ENCODE measurements around the gene FICD. TPM values are rescaled to one million over a fixed set of nuclear protein-coding genes. Genes with fewer than 3 reads are reported as not detected.
"Not testable (repeated sequence)": the region's sequence is repeated elsewhere in the genome, so short reads cannot be mapped to it uniquely, and the experiment has no call there.

Gene FICD
- total and polyA plus RNA-seq, 2 donors from 2014 or later = 5.1 to 8.5 TPM

GRCh38 chr12:108548954-108549521, 34.0 kb downstream of the FICD start:
- Histone ChIP-seq H3K36me3 (ENCODE audit: control insufficient read depth in 2 of 3, insufficient read depth in 3 of 3, low read length in 3 of 3) (peaks cover 4 to 36% (median 23%) of the 10 kb centered on the region in 3 donors), H3K27me3 (ENCODE audit: control insufficient read depth, insufficient read depth, low read length) (no peaks in the 10 kb centered on the region), H3K4me1 (ENCODE audit: control insufficient read depth in 2 of 3, insufficient read depth in 2 of 3, low read depth in 1 of 3, low read length in 3 of 3) (no peaks in the 10 kb centered on the region), H3K27ac (ENCODE audit: low read depth in 2 of 2, low read length in 2 of 2) (no peak overlapping the region), H3K9me3 (ENCODE audit: control insufficient read depth in 2 of 3, insufficient read depth in 1 of 3, low read length in 3 of 3) (no peaks in the 10 kb centered on the region), H3K4me3 (ENCODE audit: low read length in 3 of 3) (no peak overlapping the region), H3K9ac (ENCODE audit: low read length in 3 of 3) (no peak overlapping the region)
- no peak for DNase-seq
- TF ChIP-seq CTCF (IDR thresholded peaks at IDR 0.05; ENCODE audit: borderline replicate concordance, extremely low read depth, insufficient read depth) = no peak
- intact Hi-C loops (cut with DNase I) = no loop called here
- FAIRE-seq = no peak

GRCh38 chr12:108551535-108551934, 36.5 kb downstream of the FICD start:
- no peak for DNase-seq

GRCh38 chr12:108553799-108554198, 38.7 kb downstream of the FICD start:
- H3K4me3 ChIP-seq (ENCODE audit: low read length in 3 of 3) = no peak overlapping the region
- no peak overlapping the region for H3K27ac ChIP-seq (ENCODE audit: low read depth in 2 of 2, low read length in 2 of 2)
- intact Hi-C loops (cut with DNase I) = no loop called here
- H3K36me3 ChIP-seq (ENCODE audit: control insufficient read depth in 2 of 3, insufficient read depth in 3 of 3, low read length in 3 of 3) = peaks cover 0 to 4% (median 0%) of the 10 kb centered on the region in 3 donors
- FAIRE-seq (no peak), DNase-seq (no peak)
- H3K9ac ChIP-seq (ENCODE audit: low read length in 3 of 3) = no peak overlapping the region
- H3K27me3 ChIP-seq (ENCODE audit: control insufficient read depth, insufficient read depth, low read length) = no peaks in the 10 kb centered on the region
- H3K9me3 ChIP-seq (ENCODE audit: control insufficient read depth in 2 of 3, insufficient read depth in 1 of 3, low read length in 3 of 3) = no peaks in the 10 kb centered on the region
- no peak for TF ChIP-seq CTCF (IDR thresholded peaks at IDR 0.05; ENCODE audit: borderline replicate concordance, extremely low read depth, insufficient read depth)
- H3K4me1 ChIP-seq (ENCODE audit: control insufficient read depth in 2 of 3, insufficient read depth in 2 of 3, low read depth in 1 of 3, low read length in 3 of 3) = peaks cover 0 to 2% (median 0%) of the 10 kb centered on the region in 3 donors

More at GRCh38 chr12:108551535-108551934, 36.5 kb downstream of the FICD start:
- no peaks in the 10 kb centered on the region for H3K4me1 ChIP-seq (ENCODE audit: control insufficient read depth in 2 of 3, insufficient read depth in 2 of 3, low read depth in 1 of 3, low read length in 3 of 3)
- no peak overlapping the region for H3K9ac ChIP-seq (ENCODE audit: low read length in 3 of 3)
- H3K4me3 ChIP-seq (ENCODE audit: low read length in 3 of 3) = no peak overlapping the region
- no peaks in the 10 kb centered on the region for H3K9me3 ChIP-seq (ENCODE audit: control insufficient read depth in 2 of 3, insufficient read depth in 1 of 3, low read length in 3 of 3)
- peaks cover 4 to 13% (median 12%) of the 10 kb centered on the region in 3 donors for H3K36me3 ChIP-seq (ENCODE audit: control insufficient read depth in 2 of 3, insufficient read depth in 3 of 3, low read length in 3 of 3)
- intact Hi-C loops (cut with DNase I) = no loop called here
- TF ChIP-seq CTCF (IDR thresholded peaks at IDR 0.05; ENCODE audit: borderline replicate concordance, extremely low read depth, insufficient read depth) = no peak
- no peak for FAIRE-seq
- H3K27ac ChIP-seq (ENCODE audit: low read depth in 2 of 2, low read length in 2 of 2) = no peak overlapping the region
- H3K27me3 ChIP-seq (ENCODE audit: control insufficient read depth, insufficient read depth, low read length) = no peaks in the 10 kb centered on the region

- FAIRE-seq; intact Hi-C loops (cut with DNase I); H3K27ac ChIP-seq (ENCODE audit: low read depth in 2 of 2, low read length in 2 of 2); H3K27me3 ChIP-seq (ENCODE audit: control insufficient read depth, insufficient read depth, low read length); H3K9me3 ChIP-seq (ENCODE audit: control insufficient read depth in 2 of 3, insufficient read depth in 1 of 3, low read length in 3 of 3); H3K4me3 ChIP-seq (ENCODE audit: low read length in 3 of 3); H3K36me3 ChIP-seq (ENCODE audit: control insufficient read depth in 2 of 3, insufficient read depth in 3 of 3, low read length in 3 of 3); DNase-seq; H3K9ac ChIP-seq (ENCODE audit: low read length in 3 of 3): not testable (repeated sequence)
- H3K4me1 ChIP-seq (ENCODE audit: control insufficient read depth in 2 of 3, insufficient read depth in 2 of 3, low read depth in 1 of 3, low read length in 3 of 3) = peaks cover 0 to 14% (median 8%) of the 10 kb centered on the region in 3 donors
Measured at GRCh38 chr12:108555383-108555782, 40.3 kb downstream of the FICD start.

All from kidney (tissue), 14 donors.